PC-9 (cell line): Measurements from ENCODE around the gene ODC1. TPM values are rescaled to one million over a fixed set of nuclear protein-coding genes. Genes with fewer than 3 reads are reported as not detected.

ENCODE experiments used
- BruUV-seq: library from RNA; stranded (reverse); fragments of 400-500 nt; replicated peaks from 2 replicates; lab custom pipeline; 2021; lab: Mats Ljungman, UMichigan
- CTCF ChIA-PET: fragments of 300-600 bp; sonication (Branson Sonifier 250); formaldehyde crosslinking; loops from one replicate; lab custom pipeline; 2022; ENCODE audit warnings: antibody characterized with exemption; lab: Charles Lee
- POLR2A ChIA-PET: fragments of 300-600 bp; sonication (Branson Sonifier 250); formaldehyde crosslinking; loops from one replicate; lab custom pipeline; 2022; ENCODE audit warnings: antibody characterized with exemption; ENCODE audit not compliant: unreplicated experiment; lab: Charles Lee
- DNase-seq, 2 experiments: peaks; one replicate each; pipeline versions ENCODE4 v3.0.0 to v3.0.0-alpha.2; 2015 to 2022; ENCODE audit warnings: mixed read lengths in 1 of 2
- H2AFZ ChIP-seq: fragments of 200-600 bp; sonication (generic); 2 replicates; pipeline ENCODE4 v1.8.1; 2017; ENCODE audit warnings: antibody characterized with exemption
- H3F3A ChIP-seq: fragments of 200-600 bp; sonication (generic); 2 replicates; pipeline ENCODE4 v1.8.1; 2017; ENCODE audit warnings: antibody characterized with exemption, mild to moderate bottlenecking, low read depth; ENCODE audit not compliant: insufficient read depth
- H3K27ac ChIP-seq: fragments of 200-600 bp; sonication (generic); 2 replicates; pipeline ENCODE4 v1.6.1; 2016; ENCODE audit warnings: mixed run types
- H3K27me3 ChIP-seq: fragments of 200-600 bp; sonication (generic); 2 replicates; pipeline ENCODE4 v1.6.1; 2016; ENCODE audit warnings: low read depth, mixed run types; ENCODE audit not compliant: insufficient read depth
- H3K36me3 ChIP-seq: fragments of 200-600 bp; sonication (generic); 2 replicates; pipeline ENCODE4 v1.6.1; 2016; ENCODE audit warnings: low read depth, mixed run types
- H3K4me1 ChIP-seq: fragments of 200-600 bp; sonication (generic); replicated peaks from 2 replicates; pipeline ENCODE4 v1.6.1; 2016; ENCODE audit warnings: mixed run types; ENCODE audit not compliant: insufficient read depth
- H3K4me2 ChIP-seq: fragments of 200-600 bp; sonication (generic); 2 replicates; pipeline ENCODE4 v1.6.1; 2017; ENCODE audit warnings: mixed run types
- H3K4me3 ChIP-seq: fragments of 200-600 bp; sonication (generic); 2 replicates; pipeline ENCODE4 v1.6.1; 2016; ENCODE audit warnings: mixed run types
- H3K79me2 ChIP-seq: fragments of 200-600 bp; sonication (generic); 2 replicates; pipeline ENCODE4 v1.6.1; 2017; ENCODE audit warnings: low read depth, mixed run types
- H3K9me2 ChIP-seq: fragments of 200-600 bp; sonication (generic); 2 replicates; pipeline ENCODE4 v1.8.1; 2017; ENCODE audit warnings: mild to moderate bottlenecking; ENCODE audit not compliant: insufficient read depth
- H3K9me3 ChIP-seq: fragments of 200-600 bp; sonication (generic); 2 replicates; pipeline ENCODE4 v1.8.1; 2016; ENCODE audit warnings: low read depth; ENCODE audit not compliant: insufficient read depth
- H4K20me1 ChIP-seq: fragments of 200-600 bp; sonication (generic); 2 replicates; pipeline ENCODE4 v1.8.1; 2017; ENCODE audit not compliant: insufficient read depth
- EZH2 ChIP-seq: fragments of 200-600 bp; sonication (generic); IDR thresholded peaks from 2 replicates; pipeline ENCODE4 v1.8.0; 2017; ENCODE audit warnings: antibody characterized with exemption, low read depth
- intact Hi-C: fragments of 100-400 bp; cut with micrococcal nuclease; formaldehyde crosslinking; loops from one replicate; pipeline ENCODE4 v1.10.0; 2022; ENCODE audit not compliant: unreplicated experiment
- total RNA-seq: library from RNA; stranded (reverse); gene quantifications from 2 replicates; pipeline ENCODE4 v1.2.3, GENCODE V29; 2021
- TF ChIP-seq, protein P1 (sequence below): fragments of 200-600 bp; sonication (generic); conservative IDR thresholded peaks from 2 replicates; pipeline ENCODE4 v1.6.1; 2017; ENCODE audit warnings: mixed run types, antibody characterized with exemption, mild to moderate bottlenecking, moderate library complexity

The ODC1 gene
- total RNA-seq, 1 experiment from 2014 or later: 40.5 TPM

DNA sequence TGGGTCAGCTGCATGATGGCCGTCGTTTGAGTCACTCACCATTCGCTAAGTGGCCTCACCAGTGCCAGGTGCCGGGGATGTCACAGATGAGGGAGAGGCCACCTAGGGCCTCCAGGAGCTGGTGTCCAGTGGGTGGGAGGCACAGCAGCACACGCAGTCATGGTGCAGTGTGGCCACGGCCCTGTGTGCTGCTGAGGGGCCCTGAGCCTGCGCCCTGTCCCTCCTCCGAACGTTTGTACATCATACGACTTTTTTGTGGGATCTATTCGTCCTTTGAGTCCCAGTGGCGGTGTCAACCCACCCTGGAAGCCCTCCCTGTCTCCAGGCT is 30.1 kb upstream of the ODC1 start:
- Histone ChIP-seq H3K27ac (no peak overlapping the region), H3K4me1 (no peaks in the 10 kb centered on the region), H3K36me3 (no peaks in the 10 kb centered on the region), H2AFZ (no peak overlapping the region), H3K4me2 (no peak overlapping the region), H3K79me2 (no peaks in the 10 kb centered on the region), H3F3A (peaks cover 3% of the 10 kb centered on the region; the same call in 1 of the 2 replicates), H3K9me3 (no peaks in the 10 kb centered on the region), H3K27me3 (peaks cover 34% of the 10 kb centered on the region), H3K4me3 (no peak overlapping the region), H4K20me1 (no peaks in the 10 kb centered on the region), H3K9me2 (no peaks in the 10 kb centered on the region)
- TF ChIP-seq, protein P1, sequence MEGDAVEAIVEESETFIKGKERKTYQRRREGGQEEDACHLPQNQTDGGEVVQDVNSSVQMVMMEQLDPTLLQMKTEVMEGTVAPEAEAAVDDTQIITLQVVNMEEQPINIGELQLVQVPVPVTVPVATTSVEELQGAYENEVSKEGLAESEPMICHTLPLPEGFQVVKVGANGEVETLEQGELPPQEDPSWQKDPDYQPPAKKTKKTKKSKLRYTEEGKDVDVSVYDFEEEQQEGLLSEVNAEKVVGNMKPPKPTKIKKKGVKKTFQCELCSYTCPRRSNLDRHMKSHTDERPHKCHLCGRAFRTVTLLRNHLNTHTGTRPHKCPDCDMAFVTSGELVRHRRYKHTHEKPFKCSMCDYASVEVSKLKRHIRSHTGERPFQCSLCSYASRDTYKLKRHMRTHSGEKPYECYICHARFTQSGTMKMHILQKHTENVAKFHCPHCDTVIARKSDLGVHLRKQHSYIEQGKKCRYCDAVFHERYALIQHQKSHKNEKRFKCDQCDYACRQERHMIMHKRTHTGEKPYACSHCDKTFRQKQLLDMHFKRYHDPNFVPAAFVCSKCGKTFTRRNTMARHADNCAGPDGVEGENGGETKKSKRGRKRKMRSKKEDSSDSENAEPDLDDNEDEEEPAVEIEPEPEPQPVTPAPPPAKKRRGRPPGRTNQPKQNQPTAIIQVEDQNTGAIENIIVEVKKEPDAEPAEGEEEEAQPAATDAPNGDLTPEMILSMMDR: no peak
- TF ChIP-seq EZH2: no peak
- intact Hi-C loops: no loop called here
- BruUV-seq: no TSS peak
- POLR2A ChIA-PET: no interaction called here
- DNase-seq: no peak
- CTCF ChIA-PET: no interaction called here

DNA sequence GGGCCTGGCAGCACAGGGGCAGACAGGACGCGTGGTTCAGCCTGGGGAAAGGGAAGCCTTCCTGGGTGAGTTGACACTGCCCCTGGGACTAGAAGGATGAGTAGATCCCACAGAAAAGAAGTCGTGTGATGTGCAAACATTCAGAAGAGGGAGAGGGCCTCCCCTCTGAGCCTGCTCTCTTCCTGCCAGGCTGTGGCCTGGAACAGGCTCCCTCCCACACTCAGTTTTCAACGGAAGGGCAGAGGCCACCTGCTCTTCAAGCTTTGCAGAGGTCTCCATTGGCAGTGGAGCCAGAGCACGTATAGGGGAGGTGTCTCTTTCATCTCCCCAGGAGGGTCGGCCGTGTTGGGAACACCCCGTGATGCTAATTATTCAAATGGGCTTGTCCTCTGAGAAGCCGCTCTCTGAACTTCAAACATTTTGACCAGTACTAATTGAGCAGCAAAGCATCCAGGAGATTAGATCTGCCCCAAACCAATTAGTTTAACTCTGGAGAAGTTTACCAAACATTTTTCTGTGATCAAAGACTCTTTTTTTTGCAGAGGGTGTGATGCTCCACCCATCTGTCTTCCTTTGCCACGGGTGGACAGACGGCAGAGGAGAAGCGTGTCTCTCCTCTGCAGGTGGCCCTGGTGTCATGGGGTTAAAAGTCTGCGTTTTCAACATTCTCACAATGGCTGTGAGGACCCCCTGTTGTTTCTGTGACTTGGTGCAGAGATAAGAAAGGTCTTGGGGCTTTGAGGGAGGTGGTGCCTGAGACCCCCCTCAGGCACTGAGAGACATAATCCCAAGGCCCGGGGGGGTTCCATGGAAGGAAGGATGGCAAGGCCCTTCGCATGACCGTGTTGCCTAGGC is 29.5 kb upstream of the ODC1 start:
- Histone ChIP-seq H3K4me3 (no peak overlapping the region), H3K27me3 (peaks cover 28% of the 10 kb centered on the region), H4K20me1 (no peaks in the 10 kb centered on the region), H3K4me1 (no peaks in the 10 kb centered on the region), H3K9me2 (no peaks in the 10 kb centered on the region), H3K27ac (no peak overlapping the region), H3K4me2 (no peak overlapping the region), H3K36me3 (no peaks in the 10 kb centered on the region), H3K79me2 (no peaks in the 10 kb centered on the region), H3K9me3 (no peaks in the 10 kb centered on the region), H2AFZ (no peak overlapping the region), H3F3A (peaks cover 3% of the 10 kb centered on the region; the same call in 1 of the 2 replicates)
- intact Hi-C loops: no loop called here
- BruUV-seq: no TSS peak
- TF ChIP-seq, protein P1: no peak
- TF ChIP-seq EZH2: no peak
- DNase-seq: no peak
- ChIA-PET CTCF (no interaction called here), POLR2A (no interaction called here)

DNA sequence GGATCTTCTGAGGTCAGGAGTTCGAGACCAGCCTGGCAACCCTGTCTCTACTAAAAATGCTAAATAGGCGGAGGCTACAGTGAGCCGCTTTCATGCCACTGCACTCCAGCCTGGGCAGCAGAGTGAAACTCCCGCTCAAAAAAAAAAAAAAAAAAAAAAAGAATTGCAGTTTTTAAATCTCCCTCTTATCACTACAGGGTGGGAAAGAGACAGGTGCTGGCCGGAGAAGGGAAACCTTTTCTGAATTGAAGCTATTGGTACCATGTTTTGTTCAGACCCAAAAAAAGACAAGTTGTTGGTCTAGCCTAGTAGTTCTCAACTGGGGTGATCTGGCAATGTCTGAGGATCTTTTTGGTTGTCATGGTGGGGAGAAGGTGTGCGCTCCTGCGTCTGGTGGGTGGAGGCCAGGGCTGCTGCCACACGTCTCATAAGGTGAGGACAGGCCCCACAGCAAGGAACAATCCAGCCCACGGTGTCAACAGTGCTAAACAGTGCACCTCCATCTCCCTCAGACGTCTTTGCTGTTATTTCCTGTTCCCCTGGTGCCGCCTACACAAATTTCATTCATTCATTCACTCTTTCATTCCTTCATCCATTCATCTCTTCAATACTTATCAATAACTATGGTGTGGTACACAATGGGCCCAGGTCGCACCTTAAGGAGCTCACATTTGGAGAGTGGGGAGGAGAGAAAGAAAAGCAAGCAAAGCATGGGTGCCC is 28.8 kb upstream of the ODC1 start:
- Histone ChIP-seq H3K79me2 (no peaks in the 10 kb centered on the region), H3K4me2 (no peak overlapping the region), H3F3A (peaks cover 3% of the 10 kb centered on the region; the same call in 1 of the 2 replicates), H3K27ac (no peak overlapping the region), H3K9me2 (no peaks in the 10 kb centered on the region), H2AFZ (no peak overlapping the region), H3K9me3 (no peaks in the 10 kb centered on the region), H3K4me3 (no peak overlapping the region), H3K36me3 (no peaks in the 10 kb centered on the region), H3K27me3 (peaks cover 21% of the 10 kb centered on the region; the same call in 1 of the 2 replicates), H3K4me1 (no peaks in the 10 kb centered on the region), H4K20me1 (no peaks in the 10 kb centered on the region)
- CTCF ChIA-PET: no interaction called here
- no peak for DNase-seq
- BruUV-seq: no TSS peak
- TF ChIP-seq, protein P1: no peak
- TF ChIP-seq EZH2: no peak
- intact Hi-C loops: no loop called here
- POLR2A ChIA-PET: no interaction called here
